Brain microvascular endothelial cell (primary cell): ENCODE measurements around the gene PSPC1.

Experiments used
- DNase-seq: peaks from one replicate; pipeline ENCODE4 v3.0.0-alpha.2; 2020
- H3K27ac ChIP-seq: fragments of 250-450 bp; sonication (Bioruptor Pico); 2 replicates; pipeline ENCODE4 v1.5.1; 2020; ENCODE audit warnings: mild to moderate bottlenecking, moderate library complexity
- H3K27me3 ChIP-seq: fragments of 250-450 bp; sonication (Bioruptor Pico); replicated peaks from 2 replicates; pipeline ENCODE4 v1.5.1; 2020; ENCODE audit warnings: mild to moderate bottlenecking
- H3K36me3 ChIP-seq: fragments of 250-450 bp; sonication (Bioruptor Pico); replicated peaks from 2 replicates; pipeline ENCODE4 v1.5.1; 2020; ENCODE audit warnings: mild to moderate bottlenecking
- H3K4me3 ChIP-seq: 2 replicates; pipeline ENCODE4 v1.5.1; 2011; ENCODE audit warnings: low read depth, mild to moderate bottlenecking, control low read depth, low read length, moderate library complexity
- in situ Hi-C: cut with HindIII; loops from 2 replicates; pipeline ENCODE4 v1.10.0; 2017; ENCODE audit warnings: low sequenced_read_pairs, low pct_ligation_motif_present
- TF ChIP-seq, protein P1 (sequence below): IDR thresholded peaks from 2 replicates; pipeline ENCODE4 v1.5.1; 2011; ENCODE audit warnings: low read depth, mild to moderate bottlenecking, moderate library complexity, low read length, control low read depth, inconsistent platforms; ENCODE audit errors: missing control alignments

The PSPC1 gene

GRCh38 chr13:19680751-19681150, 102.0 kb downstream of the PSPC1 start:
- peak; percentile 62 for DNase-seq
- Histone ChIP-seq H3K36me3 (peaks cover 4% of the 10 kb centered on the region), H3K27ac (peak overlapping the region; percentile 33), H3K27me3 (no peaks in the 10 kb centered on the region), H3K4me3 (no peak overlapping the region)
- TF ChIP-seq, protein P1, sequence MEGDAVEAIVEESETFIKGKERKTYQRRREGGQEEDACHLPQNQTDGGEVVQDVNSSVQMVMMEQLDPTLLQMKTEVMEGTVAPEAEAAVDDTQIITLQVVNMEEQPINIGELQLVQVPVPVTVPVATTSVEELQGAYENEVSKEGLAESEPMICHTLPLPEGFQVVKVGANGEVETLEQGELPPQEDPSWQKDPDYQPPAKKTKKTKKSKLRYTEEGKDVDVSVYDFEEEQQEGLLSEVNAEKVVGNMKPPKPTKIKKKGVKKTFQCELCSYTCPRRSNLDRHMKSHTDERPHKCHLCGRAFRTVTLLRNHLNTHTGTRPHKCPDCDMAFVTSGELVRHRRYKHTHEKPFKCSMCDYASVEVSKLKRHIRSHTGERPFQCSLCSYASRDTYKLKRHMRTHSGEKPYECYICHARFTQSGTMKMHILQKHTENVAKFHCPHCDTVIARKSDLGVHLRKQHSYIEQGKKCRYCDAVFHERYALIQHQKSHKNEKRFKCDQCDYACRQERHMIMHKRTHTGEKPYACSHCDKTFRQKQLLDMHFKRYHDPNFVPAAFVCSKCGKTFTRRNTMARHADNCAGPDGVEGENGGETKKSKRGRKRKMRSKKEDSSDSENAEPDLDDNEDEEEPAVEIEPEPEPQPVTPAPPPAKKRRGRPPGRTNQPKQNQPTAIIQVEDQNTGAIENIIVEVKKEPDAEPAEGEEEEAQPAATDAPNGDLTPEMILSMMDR: no peak
- in situ Hi-C loops: no loop called here

GRCh38 chr13:19676168-19676567, 106.6 kb downstream of the PSPC1 start:
- Histone ChIP-seq H3K4me3 (no peak overlapping the region), H3K27ac (no peak overlapping the region), H3K27me3 (no peaks in the 10 kb centered on the region), H3K36me3 (peaks cover 32% of the 10 kb centered on the region)
- DNase-seq: no peak
- in situ Hi-C loops: no loop called here
- TF ChIP-seq, protein P1: no peak

DNA sequence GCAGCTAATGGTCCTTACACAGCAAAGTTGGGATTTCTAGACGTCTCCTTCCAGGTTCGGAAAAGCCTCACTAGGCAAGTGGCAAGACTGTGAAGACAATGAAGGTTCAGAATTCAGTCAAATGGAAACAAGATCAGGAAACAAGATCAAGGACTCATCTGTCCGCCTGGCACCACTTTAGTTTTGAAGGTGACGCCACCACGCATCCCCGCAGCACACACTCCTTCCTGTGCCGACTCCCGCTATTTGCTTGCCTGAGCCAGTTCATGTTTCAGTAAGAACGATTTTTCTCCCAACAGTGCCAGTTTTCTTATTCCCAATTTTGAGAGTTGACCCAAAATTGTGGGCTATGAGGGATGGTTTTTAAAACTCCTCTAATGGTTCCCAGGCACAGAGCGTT, 107.8 kb downstream of the PSPC1 start:
- H3K36me3 ChIP-seq: peaks cover 36% of the 10 kb centered on the region
- no peak overlapping the region for H3K27ac ChIP-seq
- DNase-seq: no peak
- no peak overlapping the region for H3K4me3 ChIP-seq
- no peaks in the 10 kb centered on the region for H3K27me3 ChIP-seq
- in situ Hi-C loops: no loop called here
- TF ChIP-seq, protein P1: no peak

DNA sequence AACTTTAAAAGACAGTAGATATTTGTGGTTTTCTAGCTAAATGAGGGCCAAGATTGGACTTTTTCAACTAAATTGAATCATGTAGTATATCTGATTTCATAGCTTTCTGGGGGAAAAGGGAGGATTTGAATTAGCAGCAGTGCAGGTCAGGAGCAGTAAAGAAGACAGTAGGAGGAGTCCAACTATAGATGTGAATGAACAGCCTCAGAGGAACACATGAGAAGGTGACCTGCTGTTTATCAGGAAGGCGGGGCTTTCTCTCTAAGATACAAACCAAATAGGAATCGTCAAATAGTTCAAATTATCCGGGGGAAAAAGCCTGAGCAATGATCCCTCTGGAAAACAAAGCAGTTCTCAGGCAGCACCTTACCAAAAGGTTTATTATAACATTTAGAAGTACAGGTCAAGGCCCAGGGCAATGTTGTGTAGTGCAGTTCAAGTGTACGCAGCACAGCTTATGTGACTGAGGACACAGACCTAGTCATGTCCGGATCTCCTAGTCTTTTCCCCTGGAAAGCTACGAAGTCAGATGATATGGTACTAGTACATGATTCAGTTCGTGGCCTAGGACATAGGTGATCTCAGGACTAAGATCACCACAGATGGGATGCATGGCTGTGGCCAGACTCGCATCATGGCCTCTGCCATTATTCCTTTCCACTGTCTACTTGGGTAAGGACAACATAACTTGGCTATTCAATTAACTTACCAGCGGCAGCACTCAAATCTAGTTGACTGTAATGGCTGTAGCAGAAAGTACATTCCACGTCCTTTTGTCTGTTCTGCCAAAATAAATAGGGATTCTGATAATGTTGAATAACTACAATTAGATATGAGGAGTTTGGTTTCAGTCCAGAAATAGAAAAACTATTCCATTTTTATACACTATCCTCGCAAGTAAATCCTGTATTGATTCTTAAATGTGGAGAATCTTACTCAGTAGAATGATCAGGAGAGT, 109.0 kb downstream of the PSPC1 start:
- no peaks in the 10 kb centered on the region for H3K27me3 ChIP-seq
- no peak overlapping the region for H3K27ac ChIP-seq
- H3K4me3 ChIP-seq: no peak overlapping the region
- H3K36me3 ChIP-seq: peaks cover 44% of the 10 kb centered on the region
- no peak for DNase-seq
- in situ Hi-C loops: no loop called here
- TF ChIP-seq, protein P1: no peak

GRCh38 chr13:19672990-19673389, 109.8 kb downstream of the PSPC1 start:
- no peak for DNase-seq
- no peak overlapping the region for H3K27ac ChIP-seq
- peaks cover 50% of the 10 kb centered on the region for H3K36me3 ChIP-seq
- H3K27me3 ChIP-seq: no peaks in the 10 kb centered on the region
- in situ Hi-C loops: no loop called here
- TF ChIP-seq, protein P1: no peak
- no peak overlapping the region for H3K4me3 ChIP-seq

- H3K27ac ChIP-seq: no peak overlapping the region
These were observed 112.6 kb downstream of the PSPC1 start for GRCh38 chr13:19670147-19670546.

More at GRCh38 chr13:19670147-19670546, 112.6 kb downstream of the PSPC1 start:
- H3K27me3 ChIP-seq: no peaks in the 10 kb centered on the region
- no peak overlapping the region for H3K4me3 ChIP-seq
- no peak for DNase-seq
- TF ChIP-seq, protein P1: no peak
- in situ Hi-C loops: no loop called here
- H3K36me3 ChIP-seq: peaks cover 66% of the 10 kb centered on the region
